ENCODE data around the gene AQR. TPM values are rescaled to one million over a fixed set of nuclear protein-coding genes. Genes with fewer than 3 reads are reported as not detected.
"Not testable (repeated sequence)": the region's sequence is repeated elsewhere in the genome, so short reads cannot be mapped to it uniquely, and the experiment has no call there.

The AQR gene
- total RNA-seq, 1 donor from 2014 or later = 43.3 TPM

DNA sequence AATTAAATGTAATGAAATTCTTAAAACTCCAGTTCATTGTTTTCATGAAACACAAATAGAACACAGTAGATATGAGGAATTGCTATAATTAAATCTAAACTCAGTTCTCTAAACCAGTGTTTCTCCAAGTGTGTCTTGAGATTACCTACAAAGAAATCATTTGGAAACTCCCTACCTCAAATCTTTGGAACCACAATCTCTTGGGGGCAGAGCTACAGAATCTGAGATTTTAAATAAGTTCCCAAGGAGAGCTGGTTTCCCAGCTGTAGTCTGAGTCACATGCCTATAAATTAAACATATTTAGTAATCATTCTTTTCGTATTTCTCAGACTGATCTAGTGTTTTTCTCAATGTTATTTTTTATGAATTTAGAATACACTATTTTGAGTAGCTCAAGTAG lies 157.2 kb downstream of the AQR start:
- no peak overlapping the region for H3K4me3 Mint-ChIP-seq (ENCODE audit: low read depth)

DNA sequence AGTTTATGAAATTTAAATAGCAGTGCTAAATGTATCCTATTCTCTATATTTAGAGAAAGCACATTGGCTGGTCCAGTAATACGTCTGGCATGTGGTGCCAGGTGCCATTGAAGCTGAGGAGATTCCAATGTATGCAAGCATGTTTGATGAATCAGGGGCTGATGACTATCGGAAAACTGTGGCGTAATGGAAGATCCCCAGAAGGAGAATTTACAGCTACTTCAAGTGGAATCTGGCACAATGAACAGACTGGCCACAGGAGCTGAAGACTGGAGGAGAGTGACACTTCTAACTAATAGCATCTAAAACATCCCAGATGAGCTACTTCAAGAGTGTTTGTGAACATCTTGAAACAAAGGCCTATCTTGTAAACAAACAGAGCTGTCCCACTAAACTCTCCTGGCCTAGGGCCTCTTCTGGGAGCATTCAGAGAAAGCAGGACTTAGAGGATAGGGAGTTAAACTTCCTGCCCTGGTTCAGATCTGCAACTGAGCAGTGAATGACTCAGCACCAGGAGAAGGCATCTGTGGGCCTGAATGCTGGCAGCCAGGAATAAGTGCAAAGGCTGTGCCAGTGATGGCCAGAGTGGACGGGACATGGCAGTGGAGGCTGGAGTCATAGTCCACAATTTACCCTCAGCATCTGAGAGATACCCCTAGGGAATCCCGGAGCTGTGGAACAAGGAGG lies 159.0 kb downstream of the AQR start:
- TF ChIP-seq, protein P1, sequence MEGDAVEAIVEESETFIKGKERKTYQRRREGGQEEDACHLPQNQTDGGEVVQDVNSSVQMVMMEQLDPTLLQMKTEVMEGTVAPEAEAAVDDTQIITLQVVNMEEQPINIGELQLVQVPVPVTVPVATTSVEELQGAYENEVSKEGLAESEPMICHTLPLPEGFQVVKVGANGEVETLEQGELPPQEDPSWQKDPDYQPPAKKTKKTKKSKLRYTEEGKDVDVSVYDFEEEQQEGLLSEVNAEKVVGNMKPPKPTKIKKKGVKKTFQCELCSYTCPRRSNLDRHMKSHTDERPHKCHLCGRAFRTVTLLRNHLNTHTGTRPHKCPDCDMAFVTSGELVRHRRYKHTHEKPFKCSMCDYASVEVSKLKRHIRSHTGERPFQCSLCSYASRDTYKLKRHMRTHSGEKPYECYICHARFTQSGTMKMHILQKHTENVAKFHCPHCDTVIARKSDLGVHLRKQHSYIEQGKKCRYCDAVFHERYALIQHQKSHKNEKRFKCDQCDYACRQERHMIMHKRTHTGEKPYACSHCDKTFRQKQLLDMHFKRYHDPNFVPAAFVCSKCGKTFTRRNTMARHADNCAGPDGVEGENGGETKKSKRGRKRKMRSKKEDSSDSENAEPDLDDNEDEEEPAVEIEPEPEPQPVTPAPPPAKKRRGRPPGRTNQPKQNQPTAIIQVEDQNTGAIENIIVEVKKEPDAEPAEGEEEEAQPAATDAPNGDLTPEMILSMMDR (IDR thresholded peaks at IDR 0.05; ENCODE audit: unreplicated experiment) = no peak
- no peaks in the 10 kb centered on the region for H3K4me1 Mint-ChIP-seq (ENCODE audit: low read depth)
- no peak overlapping the region for H3K27ac Mint-ChIP-seq
- H3K36me3 Mint-ChIP-seq (ENCODE audit: insufficient read depth) = no peaks in the 10 kb centered on the region
- H3K9me3 Mint-ChIP-seq (ENCODE audit: low read depth) = peaks cover 2% of the 10 kb centered on the region
- peaks cover 3% of the 10 kb centered on the region for H3K27me3 Mint-ChIP-seq
- DNase-seq (ENCODE audit: low spot score, unreplicated experiment) = no peak
- no peak overlapping the region for H3K4me3 Mint-ChIP-seq (ENCODE audit: low read depth)

More for the DNA sequence above, 157.2 kb downstream of the AQR start:
- Mint-ChIP-seq H3K27me3 (peaks cover 3% of the 10 kb centered on the region), H3K27ac (no peak overlapping the region), H3K9me3 (ENCODE audit: low read depth) (peaks cover 2% of the 10 kb centered on the region), H3K4me1 (ENCODE audit: low read depth) (no peaks in the 10 kb centered on the region), H3K36me3 (ENCODE audit: insufficient read depth) (no peaks in the 10 kb centered on the region)
- no peak for DNase-seq (ENCODE audit: low spot score, unreplicated experiment)
- TF ChIP-seq, protein P1 (IDR thresholded peaks at IDR 0.05; ENCODE audit: unreplicated experiment) = no peak

DNA sequence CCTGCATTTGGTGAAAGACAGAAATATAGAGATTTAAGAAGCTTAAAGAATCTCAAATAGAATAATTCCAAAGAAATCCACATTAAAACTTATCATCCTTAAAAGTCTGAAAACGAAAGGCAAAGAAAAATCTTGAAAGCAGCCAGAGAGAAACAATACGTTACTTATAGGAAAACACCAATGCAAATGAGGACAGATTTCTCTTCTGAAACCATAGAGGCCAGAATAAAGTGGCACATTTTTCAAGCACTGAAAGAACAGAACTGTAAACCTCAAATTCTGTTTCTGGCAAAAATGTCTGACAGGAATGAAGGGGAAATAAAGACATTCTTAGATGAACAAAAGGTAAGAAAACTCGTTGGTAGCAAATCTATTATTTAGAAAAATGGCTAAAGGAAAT lies 160.4 kb downstream of the AQR start:
- TF ChIP-seq, protein P1 (IDR thresholded peaks at IDR 0.05; ENCODE audit: unreplicated experiment) = no peak
- DNase-seq (ENCODE audit: low spot score, unreplicated experiment) = no peak
- Mint-ChIP-seq H3K27me3 (peaks cover 3% of the 10 kb centered on the region), H3K4me1 (ENCODE audit: low read depth) (no peaks in the 10 kb centered on the region), H3K9me3 (ENCODE audit: low read depth) (no peaks in the 10 kb centered on the region), H3K4me3 (ENCODE audit: low read depth) (no peak overlapping the region), H3K27ac (no peak overlapping the region), H3K36me3 (ENCODE audit: insufficient read depth) (no peaks in the 10 kb centered on the region)

DNA sequence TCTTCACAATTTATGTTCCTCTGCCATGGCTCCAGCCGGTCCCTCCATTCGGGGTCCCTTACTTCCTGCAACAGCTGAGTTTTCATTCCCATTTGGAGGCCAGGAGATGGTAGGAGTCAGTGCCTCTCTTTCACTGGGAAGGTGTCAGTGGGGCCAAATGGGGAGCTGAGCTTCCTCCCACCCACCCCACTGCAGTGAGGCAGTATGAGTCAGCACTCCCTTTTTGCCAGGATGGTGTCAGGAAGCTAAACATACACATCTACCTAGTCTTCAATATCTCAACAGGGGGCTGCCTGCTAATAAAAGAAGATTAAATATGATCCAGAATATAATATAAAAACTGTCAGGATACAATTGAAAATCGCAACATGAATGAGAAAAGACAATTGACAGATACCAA lies 161.5 kb downstream of the AQR start:
- H3K4me1 Mint-ChIP-seq (ENCODE audit: low read depth) = no peaks in the 10 kb centered on the region
- TF ChIP-seq, protein P1 (IDR thresholded peaks at IDR 0.05; ENCODE audit: unreplicated experiment) = no peak
- H3K27me3 Mint-ChIP-seq = peaks cover 5% of the 10 kb centered on the region
- no peak overlapping the region for H3K4me3 Mint-ChIP-seq (ENCODE audit: low read depth)
- no peak overlapping the region for H3K27ac Mint-ChIP-seq
- no peak for DNase-seq (ENCODE audit: low spot score, unreplicated experiment)
- no peaks in the 10 kb centered on the region for H3K9me3 Mint-ChIP-seq (ENCODE audit: low read depth)
- H3K36me3 Mint-ChIP-seq (ENCODE audit: insufficient read depth) = no peaks in the 10 kb centered on the region

DNA sequence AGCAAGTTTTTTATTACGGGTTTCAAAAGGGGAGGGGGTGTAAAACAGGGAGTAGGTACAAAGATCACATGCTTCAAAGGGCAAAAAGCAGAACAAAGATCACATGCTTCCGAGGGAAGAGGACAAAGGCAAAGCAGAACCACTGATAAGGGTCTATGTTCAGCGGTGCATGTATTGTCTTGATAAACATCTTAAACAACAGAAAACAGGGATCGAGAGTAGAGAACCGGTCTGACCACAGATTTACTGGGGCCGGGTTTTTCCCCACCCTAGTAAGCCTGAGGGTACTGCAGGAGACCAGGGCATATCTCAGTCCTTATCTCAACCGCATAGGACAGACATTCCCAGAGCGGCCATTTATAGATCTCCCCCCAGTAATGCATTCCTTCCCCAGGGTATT lies 162.3 kb downstream of the AQR start:
- not testable (repeated sequence) for H3K27me3 Mint-ChIP-seq; H3K9me3 Mint-ChIP-seq (ENCODE audit: low read depth); H3K4me3 Mint-ChIP-seq (ENCODE audit: low read depth); H3K36me3 Mint-ChIP-seq (ENCODE audit: insufficient read depth); DNase-seq (ENCODE audit: low spot score, unreplicated experiment); H3K4me1 Mint-ChIP-seq (ENCODE audit: low read depth)
- peak overlapping the region; percentile 26 for H3K27ac Mint-ChIP-seq

DNA sequence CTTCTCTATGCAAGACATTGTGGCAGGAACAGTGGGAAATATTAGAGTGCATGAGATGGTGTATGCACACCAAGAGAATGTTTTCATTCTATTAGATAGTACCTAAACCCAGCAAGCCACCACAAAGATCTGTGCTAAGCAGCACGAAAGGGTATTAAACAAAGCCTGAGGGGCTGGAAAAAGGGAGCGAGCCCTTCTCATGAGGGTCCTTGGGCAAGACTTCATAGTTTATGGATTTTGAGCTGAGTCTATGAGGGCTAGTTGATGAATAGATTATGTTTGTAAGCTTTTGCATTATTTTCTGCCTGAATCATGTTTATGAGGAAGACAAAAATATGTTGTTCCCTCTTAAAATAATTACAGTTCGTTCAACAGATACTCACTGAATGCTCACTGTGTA lies 164.8 kb downstream of the AQR start:
- Mint-ChIP-seq H3K4me3 (ENCODE audit: low read depth) (no peak overlapping the region), H3K36me3 (ENCODE audit: insufficient read depth) (no peaks in the 10 kb centered on the region), H3K27ac (no peak overlapping the region), H3K27me3 (peaks cover 10% of the 10 kb centered on the region), H3K9me3 (ENCODE audit: low read depth) (no peaks in the 10 kb centered on the region), H3K4me1 (ENCODE audit: low read depth) (no peaks in the 10 kb centered on the region)
- no peak for DNase-seq (ENCODE audit: low spot score, unreplicated experiment)
- TF ChIP-seq, protein P1 (IDR thresholded peaks at IDR 0.05; ENCODE audit: unreplicated experiment) = no peak
